ENCODE data around the gene ZCCHC14.

ZCCHC14 gene

DNA sequence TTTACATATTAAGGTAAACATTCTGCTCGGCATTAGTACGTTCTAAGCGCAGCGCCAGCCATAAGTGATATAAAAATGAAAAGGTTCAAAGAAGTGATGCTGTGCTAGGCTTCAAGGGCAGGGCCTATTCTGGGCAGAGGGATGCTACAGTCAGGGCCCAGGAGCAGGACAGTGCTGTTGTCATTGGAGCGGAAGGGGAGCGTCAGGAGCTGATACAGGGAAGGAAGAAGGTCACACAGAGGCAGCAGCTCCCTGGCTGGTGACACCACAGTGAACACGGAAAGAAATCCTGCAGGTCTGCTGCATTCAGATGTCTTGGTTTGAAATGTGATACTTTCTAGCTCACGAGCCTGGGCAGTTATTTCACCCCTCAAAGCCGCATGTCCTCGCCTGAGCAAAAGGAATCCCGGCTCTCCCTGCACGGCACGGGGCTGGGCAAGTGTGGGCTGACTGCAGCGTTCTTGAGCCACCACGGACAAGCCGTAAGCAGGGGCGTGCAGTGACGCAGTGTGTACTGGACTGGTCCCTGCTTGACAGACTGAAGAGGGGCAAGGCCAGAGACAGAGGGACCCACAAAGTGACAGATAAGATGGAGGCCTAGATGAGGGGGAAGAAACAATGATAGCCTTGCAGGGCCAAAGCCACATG is 41.1 kb downstream of the ZCCHC14 start:
- DNase-seq = no peak

DNA sequence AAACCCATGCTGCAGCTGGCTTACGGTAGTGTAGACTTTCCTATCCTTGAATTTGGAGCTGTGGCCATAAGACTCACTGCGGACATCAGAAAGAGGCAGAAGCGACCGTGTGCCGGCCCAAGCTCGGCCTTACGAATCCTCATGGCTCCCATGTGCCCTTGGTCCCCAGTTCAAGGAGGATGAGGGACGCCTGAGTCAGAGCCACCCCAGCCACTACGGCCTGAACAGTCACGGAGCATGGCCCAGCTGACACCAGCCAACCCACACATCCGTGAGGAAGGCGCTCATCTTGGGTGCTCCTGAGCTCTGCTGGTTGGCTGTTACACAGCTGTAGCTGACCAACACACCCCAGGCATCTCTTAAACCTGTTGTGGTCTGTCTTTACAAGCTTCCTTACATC is 44.0 kb downstream of the ZCCHC14 start:
- no peak for DNase-seq

DNA sequence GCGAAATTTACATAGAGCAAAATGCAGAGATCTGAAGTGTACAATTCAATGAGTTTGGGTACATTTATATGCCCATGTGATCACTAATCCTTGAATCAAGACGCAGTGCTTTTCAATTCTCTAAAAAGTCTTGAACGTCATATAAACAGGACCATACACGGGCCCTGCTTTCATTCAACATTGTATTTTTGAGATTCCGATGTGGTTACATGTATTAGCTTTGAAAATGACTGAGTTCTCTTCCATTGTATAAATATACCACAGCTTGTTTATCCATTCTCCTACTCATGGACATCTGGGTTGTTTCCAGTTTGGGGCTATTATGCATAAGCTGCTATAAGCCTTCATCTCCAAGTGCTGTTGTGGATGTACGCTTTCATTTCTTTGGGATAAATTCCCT is 45.5 kb downstream of the ZCCHC14 start:
- DNase-seq = no peak

DNA sequence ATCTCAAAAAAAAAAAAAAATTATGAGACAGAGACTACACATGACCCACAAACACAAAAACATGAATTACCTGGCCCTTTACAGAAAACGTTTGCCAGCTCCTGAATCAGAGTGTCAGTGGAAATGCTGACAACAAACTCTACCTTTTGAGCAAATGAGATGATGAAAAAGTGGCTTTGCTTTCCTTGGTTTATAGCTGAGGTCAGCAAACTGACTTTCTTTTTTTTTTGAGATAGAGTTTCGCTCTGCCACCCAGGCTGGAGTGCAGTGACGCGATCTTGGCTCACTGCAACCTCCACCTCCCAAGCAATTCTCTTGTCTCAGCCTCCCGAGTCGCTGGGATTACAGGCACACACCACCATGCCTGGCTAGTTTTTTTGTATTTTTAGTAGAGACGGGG is 46.3 kb downstream of the ZCCHC14 start:
- DNase-seq = no peak

DNA sequence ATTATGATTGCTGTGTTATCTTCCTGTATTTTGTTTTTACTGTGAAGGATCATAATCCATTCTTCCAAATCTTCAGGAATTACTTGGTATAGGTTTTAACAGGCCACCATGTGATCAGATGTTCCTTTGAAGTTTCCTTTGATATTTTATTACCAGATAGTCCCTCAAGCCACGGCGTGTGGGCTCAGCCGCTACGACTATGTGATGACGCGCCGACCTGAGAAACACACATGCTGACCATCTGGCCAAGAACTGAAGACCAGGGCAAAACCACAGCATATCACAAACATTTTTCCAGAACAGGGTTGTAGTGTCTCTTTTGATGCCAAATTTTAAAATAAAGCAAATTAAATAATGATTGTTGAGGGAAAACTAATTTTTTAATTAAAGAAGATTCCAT is 47.3 kb downstream of the ZCCHC14 start:
- DNase-seq = no peak

DNA sequence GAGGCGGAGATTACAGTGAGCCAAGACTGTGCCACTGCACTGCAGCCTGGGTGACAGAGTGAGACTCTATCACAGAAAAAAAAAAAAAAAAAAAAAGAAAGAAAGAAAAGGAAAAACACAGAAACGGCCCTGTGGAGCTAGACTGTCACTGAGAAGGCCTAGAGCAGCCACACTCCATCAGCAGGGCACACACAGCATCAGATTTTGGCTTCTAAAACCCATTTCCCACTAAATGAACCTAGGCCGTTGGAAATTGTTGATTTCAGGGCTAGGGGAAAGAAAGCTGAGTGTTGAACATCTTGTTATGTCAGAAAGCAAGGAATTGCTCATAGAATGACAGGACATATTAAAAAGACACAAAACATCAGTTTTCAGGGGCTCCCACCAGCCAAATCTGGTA is 48.9 kb downstream of the ZCCHC14 start:
- DNase-seq = no peak

DNA sequence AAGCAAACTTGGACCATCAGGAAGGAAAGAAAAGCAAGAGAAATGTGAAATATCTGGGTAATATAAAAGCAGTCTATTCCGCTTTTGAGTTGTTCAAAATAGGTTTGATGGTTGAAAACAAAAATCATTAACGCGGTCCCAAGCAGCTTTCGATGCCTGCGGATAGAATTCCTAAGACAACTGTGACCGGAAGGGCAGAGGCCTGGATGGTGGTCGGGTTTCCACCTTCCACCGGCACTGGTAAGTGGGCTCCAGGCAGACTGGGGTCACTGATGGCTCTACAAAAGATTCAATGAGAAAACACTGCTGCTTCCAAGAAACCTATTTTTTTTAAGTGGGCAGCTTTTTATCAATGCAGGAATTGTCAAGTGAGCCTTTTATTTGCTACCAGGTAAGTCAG is 49.8 kb downstream of the ZCCHC14 start:
- DNase-seq = no peak

DNA sequence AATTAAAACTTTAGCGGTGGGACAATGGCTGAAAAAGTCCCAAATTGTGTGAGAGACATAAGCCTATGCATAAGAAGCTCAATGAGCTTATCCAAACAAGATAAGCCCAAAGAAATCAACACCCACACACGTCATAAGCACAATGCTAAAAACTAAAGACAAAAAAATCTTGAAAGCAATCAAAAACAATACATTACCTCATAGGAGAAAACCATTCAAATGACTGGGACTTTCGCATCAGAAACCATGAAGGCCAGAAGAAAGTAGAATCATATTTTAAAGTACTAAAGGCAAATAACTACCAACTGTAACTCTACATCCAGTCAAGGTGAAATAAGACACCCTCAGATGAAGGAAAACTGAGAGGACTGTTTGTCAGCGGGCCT is 50.2 kb downstream of the ZCCHC14 start:
- no peak for DNase-seq

DNA sequence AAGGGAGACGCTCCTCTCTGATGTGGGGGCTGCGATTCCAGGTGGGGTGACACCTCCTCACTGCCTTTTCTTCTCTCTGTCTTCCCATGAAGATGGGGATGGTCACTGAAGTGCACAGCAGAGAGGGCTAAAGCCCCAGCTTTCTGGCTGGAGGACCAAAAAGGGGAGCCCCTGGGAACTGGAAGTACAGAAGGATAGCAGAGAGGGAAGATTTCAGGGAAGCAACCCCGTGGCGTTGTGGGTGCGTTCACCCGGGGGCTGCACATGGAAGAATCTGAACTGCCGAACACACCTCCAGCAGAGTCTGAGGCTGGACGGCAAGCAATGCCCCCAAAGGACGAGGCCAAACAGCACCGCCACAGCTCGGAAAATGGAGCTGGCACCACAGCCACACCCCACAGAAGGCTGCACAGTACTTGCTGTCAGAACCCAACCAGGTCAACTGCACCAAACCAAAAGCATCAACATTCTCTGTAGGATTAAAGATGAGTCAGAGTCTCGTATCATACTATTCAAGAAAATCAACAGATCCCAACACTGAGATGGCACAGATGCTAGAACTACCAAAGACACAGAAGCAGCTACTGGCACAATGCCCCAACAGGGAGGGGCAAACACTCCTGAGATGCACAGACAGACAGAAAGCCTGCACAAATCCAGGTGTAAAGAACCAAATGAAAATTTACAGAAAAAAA is 50.8 kb downstream of the ZCCHC14 start:
- DNase-seq = no peak

DNA sequence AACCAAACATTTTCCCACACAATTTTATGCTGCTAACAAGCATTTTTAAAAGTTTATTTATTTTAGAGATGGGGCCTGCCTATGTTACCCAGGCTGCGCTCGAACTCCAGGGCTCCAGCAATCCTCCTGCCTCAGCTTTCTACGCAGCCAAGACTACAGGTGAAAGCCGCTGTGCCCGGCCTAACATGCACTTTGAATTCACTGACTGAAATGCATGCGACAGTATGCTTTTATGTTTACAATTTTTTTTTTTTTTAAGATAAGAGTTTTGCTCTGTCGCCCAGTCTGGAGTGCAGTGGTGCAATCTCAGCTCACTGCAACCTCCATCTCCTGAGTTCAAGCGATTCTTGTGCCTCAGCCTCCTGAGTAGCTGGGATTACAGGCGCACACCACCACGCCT is 52.9 kb downstream of the ZCCHC14 start:
- DNase-seq = no peak

DNA sequence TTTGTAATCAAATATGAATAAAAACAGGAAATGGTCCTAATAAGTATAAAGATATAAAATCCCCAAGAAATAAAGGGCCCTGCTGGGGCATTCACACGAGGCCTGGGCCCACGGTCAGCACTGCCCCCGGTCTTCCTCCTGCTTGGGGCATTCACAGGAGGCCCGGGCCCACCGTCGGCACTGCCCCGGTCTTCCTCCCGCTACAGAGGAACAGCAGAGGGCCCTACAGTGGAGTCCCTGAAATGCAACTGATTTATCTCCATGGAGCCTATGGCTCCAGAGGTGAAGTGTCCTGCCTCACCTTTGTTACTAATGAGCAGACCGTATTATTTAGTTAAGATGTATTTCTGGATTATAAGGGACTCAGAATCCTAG is 54.2 kb downstream of the ZCCHC14 start:
- no peak for DNase-seq

DNA sequence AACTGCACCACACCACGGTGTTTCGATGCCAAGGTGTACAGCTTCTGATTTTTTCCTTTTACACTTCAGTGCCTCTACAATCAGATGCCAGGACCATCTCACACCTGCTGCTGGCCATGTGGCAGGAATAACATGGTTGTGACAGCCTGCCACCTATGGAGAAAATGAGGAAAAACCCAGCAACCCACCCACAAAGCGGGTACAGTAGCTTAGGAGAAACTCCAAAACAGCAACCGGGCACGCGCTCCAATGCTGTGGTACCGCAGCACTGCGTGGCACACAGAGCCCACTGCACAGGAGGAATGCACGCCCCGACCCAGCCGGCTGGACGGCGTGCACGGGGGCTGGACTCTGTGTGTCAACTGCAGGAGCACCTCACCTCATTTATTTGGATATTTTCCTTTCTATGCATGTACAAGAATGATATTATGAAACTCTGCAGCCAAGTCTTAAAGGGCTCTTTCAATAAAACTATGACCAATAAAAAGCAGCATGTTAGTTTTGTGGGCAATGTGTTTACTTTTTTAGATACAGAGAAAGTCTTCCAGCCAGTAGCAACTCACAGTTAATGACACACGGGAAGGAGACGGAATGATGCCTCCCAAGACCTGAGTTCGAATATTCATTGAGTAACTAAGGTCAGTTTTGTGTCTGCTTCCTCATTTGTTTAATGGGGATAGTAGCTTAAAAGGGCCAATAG is 54.8 kb downstream of the ZCCHC14 start:
- DNase-seq = no peak

DNA sequence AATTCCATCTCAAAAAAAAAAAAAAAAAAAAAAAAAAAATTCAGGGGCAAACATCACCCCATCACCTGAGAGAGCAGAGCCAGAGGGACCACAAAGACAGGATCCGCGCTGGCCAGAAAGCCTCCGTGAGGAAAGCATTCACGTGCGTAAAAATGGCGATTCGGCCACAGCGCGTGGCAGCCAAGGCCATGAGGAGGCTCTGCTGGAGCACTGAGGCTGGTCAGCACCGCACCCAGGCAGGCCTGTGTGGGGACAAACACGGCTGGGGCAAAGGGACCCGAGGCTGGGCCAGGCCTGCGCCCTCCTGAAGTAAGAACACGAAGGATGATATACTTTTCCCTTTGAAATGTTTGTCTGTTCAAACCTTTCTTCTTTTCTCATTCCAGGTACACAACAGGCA is 55.5 kb downstream of the ZCCHC14 start:
- no peak for DNase-seq

DNA sequence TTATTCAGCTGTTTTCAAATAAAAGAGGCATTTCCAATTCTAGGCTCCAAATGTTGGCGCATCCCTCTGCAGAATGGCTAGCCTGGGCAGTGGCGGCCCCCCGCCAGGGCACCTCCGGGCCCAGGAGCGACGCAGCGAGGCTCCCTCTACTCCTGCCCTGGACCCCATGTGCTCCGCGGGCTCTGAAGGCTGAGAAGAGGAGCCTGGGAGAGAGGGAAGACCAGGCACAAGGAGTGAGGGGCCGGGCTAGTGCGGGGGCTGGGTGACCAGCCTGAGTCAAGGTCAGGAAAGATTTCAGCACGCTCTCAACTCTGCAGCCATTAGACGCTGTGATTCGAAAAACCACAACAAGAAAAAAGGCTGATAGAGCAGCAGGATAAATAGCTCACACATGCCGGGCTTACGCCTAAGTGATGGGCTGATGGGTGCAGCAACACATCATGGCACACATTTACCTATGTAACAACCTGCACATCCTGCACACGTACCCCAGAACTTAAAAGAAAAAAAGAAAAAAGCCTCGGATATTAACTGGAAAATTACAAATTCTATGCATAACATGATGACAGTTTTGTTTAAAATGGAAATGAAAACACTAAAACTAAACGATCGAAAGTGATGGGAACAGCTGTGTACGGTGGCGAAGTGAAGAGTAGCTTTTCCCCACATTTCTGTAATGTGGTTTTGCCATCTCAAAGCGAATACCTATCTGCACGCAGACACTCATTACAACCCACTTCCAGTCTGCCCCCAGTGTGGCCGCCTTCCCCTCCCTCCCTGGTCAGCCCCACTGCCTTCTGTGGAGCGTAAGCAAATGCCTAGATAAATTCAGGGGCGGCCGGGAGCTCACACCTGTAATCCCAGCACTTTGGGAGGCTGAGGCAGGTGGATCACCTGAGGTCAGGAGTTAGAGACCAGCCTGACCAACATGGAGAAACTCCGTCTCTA is 56.3 kb downstream of the ZCCHC14 start:
- DNase-seq = no peak

DNA sequence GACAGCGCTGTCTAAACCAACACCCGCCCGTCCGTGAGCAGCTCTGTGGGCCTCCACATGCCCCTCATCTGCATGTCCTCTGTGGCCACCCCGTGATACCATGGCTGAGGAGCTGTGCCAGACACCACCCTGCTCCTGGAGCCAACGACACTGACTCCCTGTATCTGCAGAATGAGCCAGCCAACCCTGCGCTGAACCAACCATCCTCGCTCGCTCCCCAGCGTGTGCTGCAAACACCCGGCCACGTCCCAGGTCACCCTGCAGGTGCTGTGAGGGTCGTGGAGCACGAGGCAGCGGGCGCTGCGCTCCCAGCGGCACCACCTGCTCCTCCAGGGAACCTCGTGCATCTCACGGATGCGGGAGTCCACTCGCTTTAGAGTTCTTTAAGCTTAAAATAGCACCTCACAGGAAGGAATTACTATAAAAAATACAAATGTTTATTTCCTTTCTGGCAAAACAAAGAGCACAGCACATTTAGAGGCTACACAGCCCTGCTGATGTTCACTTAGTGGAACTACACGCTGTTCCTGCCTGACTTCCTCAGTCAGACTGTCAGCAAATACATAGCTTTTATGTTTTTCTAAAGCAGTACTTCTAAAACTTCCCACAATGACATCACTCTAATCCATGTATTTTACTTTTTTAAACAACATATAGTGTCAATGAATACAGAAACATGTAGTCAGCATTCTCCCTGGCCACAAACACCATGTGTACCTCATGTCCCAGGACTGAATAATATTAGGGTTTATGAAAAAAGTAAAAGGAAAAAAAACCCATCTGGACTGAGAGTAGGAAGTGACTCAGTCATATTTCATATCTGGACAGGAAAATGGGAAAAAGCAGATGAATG is 57.2 kb downstream of the ZCCHC14 start:
- no peak for DNase-seq

DNA sequence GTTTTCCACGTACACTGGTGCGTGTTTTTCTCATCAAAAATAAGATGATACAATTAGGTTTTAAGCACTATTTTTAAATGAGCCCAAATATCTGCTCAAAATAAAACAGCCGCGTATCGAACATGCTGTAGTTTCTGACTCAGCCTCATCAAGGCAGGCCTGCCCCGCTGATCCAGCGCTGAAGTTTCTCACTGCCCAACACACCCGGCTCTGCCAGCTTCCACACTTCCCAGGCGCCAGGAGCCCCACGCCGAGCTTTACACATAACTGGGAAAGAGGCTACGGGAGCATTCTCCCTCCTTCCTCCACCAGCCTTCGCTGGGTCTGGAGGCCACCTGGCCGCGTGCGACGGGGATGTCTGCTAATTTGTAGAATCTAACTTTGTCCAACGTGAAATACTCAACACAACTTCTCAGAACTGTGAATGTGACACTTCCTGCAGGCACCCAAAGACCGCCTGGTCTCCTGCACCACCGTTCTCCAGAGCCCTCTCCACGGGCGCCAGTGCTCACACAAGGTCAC is 58.6 kb downstream of the ZCCHC14 start:
- DNase-seq = no peak

DNA sequence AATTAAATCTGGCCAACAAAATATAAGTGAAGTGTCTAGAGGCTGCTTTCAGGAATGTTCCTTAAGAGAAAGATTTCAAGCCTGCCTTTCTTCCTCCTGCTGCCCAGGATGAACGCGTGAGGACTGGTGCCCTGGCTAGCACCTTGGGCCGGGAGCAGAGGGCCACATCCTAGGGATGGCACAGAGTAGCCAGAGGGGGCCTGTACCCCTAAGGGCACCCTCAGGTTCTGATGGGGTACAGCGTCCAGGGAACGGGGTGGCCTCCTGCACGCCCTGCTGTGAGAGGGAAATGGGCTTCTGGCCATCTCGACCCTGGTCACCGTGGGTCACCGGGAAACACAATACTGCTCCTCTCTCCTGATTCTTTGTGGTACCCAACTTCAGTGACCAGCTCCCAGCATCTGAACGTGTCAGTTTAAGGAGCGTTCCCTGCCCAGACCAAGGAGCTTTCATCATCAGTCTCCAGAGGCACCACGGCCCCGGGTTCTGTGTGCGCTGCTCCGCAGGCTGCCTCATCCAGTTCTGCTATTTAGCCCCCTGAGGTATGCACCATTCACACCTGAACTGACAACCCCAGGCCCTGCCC is 60.4 kb downstream of the ZCCHC14 start:
- DNase-seq = no peak

DNA sequence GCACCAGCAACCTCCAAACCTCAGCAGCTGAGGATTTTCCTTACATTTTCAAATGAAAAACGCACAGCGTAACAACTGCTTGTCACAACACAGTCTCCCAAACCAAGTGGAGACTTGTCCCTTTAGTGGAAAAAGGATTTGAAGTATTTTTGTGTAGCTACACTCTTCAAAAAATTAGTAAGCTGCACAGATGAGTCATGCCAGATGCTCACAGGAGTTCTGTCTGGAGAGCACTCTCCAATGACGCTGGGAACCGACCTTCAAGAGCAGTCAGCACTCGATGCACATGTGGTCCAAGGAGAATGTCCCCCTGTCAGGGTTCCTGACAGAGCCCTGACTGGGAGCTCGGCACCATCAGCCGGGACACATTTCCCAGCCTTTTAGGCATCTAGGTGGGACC is 60.9 kb downstream of the ZCCHC14 start:
- no peak for DNase-seq

DNA sequence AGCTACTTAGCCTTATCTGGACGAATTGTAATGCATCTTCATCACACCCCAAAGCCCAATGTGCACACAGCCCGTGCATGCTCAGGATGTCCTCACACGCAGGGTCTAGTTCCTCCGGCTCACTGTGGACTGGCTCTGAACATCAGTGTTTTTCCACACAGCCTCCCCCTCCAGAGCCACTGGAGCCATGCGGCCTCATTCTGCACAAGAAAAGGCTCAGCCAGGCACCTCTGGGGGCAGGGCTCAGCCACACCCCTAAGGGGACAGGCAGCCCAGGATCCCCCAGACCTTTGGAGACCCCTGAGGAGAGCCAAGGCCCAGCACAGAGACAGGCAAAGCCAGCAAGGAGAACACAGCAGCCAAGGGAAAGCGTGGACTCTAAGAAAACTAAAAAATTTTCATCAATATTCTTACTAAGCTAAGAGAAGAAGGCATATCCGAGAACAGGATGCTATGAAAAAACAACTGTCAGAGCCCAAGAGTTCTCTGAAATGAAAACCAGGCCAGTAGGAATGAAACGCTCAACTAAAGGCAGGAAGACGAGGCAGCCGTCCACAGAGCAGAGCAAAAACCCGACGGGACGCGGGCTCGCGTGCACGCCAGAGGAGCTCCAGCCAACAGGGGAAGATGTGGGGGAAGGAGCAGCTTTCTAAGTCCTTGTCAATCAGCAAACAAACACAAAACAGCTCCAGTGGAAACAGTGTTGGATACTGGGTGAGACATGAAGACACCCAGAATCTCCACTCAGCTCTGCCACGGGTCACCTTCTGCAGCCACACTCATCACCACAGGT is 66.2 kb downstream of the ZCCHC14 start:
- no peak for DNase-seq

DNA sequence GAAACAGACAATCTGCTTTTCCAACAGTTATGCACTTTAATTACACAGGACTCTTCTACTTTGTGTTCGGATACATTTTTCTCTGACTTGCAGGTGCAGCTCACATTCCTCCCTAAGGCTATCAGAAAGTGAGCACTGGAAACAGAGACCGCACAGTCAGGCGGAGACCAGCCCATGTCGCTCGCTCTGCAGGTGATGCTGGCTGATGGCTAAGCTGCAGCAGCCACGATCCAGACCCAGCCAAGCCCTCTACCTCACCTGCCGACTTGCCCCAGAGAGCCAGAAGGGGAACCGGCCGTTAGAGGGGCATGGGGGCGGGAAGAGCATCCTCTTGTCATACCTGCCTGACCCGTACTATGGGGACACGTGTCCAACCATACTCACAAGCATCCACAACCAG is 66.9 kb downstream of the ZCCHC14 start:
- DNase-seq = no peak

DNA sequence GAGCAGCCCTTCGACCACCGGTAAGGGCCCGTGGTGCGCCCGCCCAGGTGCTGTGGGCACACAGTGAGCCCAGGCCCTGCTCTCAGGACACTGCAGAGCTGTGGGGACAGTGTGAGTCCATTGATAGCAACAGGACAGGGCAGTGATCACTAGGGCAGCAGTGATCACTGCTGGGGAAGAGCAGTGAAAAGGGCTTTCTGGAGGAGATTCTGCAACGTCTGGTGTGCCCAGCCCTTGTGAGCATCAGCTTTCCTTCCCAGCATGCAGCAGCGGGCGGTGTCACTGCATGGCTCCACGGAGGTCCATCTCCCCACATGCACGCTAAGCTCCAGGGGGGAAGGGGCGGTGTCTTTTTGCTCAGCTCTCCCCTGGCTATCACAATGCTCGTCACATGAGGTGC is 68.6 kb downstream of the ZCCHC14 start:
- no peak for DNase-seq

All from DMS 273 treated with DMSO at 0.1 percent for 48 hours (cell line).